Esophagus squamous epithelium (tissue), 5 donors: ENCODE data around the gene TRPM8. TPM values are rescaled to one million over a fixed set of nuclear protein-coding genes. Genes with fewer than 3 reads are reported as not detected.

ENCODE experiments used
- DNase-seq: peaks from one replicate; lab custom pipeline; 2025; lab: John Stamatoyannopoulos, UW
- H3K27ac ChIP-seq, 4 donors: fragments of 200-600 bp; sonication (generic); one replicate each; pipeline ENCODE4 v1.5.1; 2016 to 2019; ENCODE audit warnings: mild to moderate bottlenecking in 1 of 4
- H3K27me3 ChIP-seq, 4 donors: fragments of 200-600 bp; sonication (generic); 1 replicate in 3 of 4; 2 replicates in 1 of 4; pipeline versions ENCODE4 v1.5.1 to v1.6.0; 2017 to 2021; ENCODE audit warnings: antibody characterized with exemption in 1 of 4
- H3K36me3 ChIP-seq, 3 donors: fragments of 200-600 bp; sonication (generic); one replicate each; pipeline ENCODE4 v1.5.1; 2016 to 2019
- H3K4me1 ChIP-seq, 3 donors: fragments of 200-600 bp; sonication (generic); one replicate each; pipeline ENCODE4 v1.5.1; 2017 to 2019
- H3K4me3 ChIP-seq, 4 donors: fragments of 200-600 bp; sonication (generic); 1 replicate in 3 of 4; 2 replicates in 1 of 4; pipeline ENCODE4 v1.5.1; 2016 to 2019; ENCODE audit warnings: mild to moderate bottlenecking in 2 of 4, moderate library complexity in 1 of 4
- H3K9me3 ChIP-seq, 3 donors: fragments of 200-600 bp; sonication (generic); one replicate each; pipeline ENCODE4 v1.5.1; 2016 to 2019
- POLR2A ChIP-seq, 4 donors: fragments of 450-650 bp; IDR thresholded peaks; one replicate each; pipeline ENCODE4 v1.6.1; 2017; ENCODE audit warnings: antibody characterized with exemption in 4 of 4, mild to moderate bottlenecking in 4 of 4, moderate library complexity in 3 of 4
- WGBS, 2 donors: methylation state at CpG; one replicate each; pipeline ENCODE4 v1.1.5; 2018; 5-methylcytosine and 5-hydroxymethylcytosine counted together
- intact Hi-C: fragments of 100-400 bp; cut with DNase I; formaldehyde crosslinking; loops from one replicate; pipeline ENCODE4 v1.15.0; 2022
- total RNA-seq, 4 donors: library from RNA; depleted of rRNA; stranded (reverse); fragments of >200 nt; gene quantifications; one replicate each; pipeline ENCODE4 v1.1.0, GENCODE V29; 2016
- TF ChIP-seq, protein P1 (sequence below), 6 experiments: fragments of 450-650 bp in 4 of 6; fragments of 200-600 bp in 2 of 6; sonication (generic) in 2 of 6; IDR thresholded peaks; one replicate each; pipeline ENCODE4 v1.5.1; 2016 to 2019; ENCODE audit warnings: antibody characterized with exemption in 6 of 6, mild to moderate bottlenecking in 4 of 6, moderate library complexity in 4 of 6
- donor health status: DM: yes; HTN: yes; CAD: no.

The TRPM8 gene
- total RNA-seq, 4 donors from 2014 or later = not detected

DNA sequence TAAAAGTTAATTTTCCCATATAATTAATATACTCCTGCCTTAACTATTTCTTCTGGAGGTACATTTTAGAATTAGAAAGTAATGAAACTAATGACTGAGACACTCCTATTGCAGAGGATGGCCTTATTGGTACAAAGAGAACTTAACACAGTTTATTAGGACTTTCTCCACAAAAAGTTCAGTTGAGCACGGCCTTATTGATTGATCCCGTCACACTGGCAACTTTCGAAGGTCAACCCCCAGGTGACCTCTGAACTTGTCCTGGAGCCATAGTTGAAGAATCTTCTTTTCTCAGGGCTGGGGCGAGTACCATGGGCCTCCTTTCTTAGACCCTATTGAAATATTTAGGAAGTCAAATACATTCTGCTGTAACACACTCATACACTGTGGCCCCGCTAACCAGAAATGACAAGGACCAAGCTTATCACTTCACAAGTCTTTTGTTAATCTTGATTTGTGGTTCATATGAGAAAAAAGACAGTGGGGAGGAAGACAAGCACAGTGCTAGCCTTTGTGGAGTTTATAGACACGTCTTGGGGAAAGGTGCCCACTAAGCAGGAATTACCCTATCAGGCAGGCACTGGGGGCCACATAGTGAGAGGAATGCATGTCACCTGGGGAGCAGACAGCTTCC, 144.6 kb downstream of the TRPM8 start:
- intact Hi-C loops = no loop called here
- peaks cover 0 to 20% (median 0%) of the 10 kb centered on the region in 4 donors for H3K27me3 ChIP-seq
- DNase-seq = no peak
- WGBS, 2 donors = 87 to 92% methylated on average over 5 to 6 of the region's 6 CpGs
- no peaks in the 10 kb centered on the region for H3K4me1 ChIP-seq
- no peak overlapping the region for H3K4me3 ChIP-seq
- H3K9me3 ChIP-seq = no peaks in the 10 kb centered on the region
- no peaks in the 10 kb centered on the region for H3K36me3 ChIP-seq
- TF ChIP-seq POLR2A (IDR thresholded peaks at IDR 0.05) = no peak
- TF ChIP-seq, protein P1, sequence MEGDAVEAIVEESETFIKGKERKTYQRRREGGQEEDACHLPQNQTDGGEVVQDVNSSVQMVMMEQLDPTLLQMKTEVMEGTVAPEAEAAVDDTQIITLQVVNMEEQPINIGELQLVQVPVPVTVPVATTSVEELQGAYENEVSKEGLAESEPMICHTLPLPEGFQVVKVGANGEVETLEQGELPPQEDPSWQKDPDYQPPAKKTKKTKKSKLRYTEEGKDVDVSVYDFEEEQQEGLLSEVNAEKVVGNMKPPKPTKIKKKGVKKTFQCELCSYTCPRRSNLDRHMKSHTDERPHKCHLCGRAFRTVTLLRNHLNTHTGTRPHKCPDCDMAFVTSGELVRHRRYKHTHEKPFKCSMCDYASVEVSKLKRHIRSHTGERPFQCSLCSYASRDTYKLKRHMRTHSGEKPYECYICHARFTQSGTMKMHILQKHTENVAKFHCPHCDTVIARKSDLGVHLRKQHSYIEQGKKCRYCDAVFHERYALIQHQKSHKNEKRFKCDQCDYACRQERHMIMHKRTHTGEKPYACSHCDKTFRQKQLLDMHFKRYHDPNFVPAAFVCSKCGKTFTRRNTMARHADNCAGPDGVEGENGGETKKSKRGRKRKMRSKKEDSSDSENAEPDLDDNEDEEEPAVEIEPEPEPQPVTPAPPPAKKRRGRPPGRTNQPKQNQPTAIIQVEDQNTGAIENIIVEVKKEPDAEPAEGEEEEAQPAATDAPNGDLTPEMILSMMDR (IDR thresholded peaks at IDR 0.05) = no peak
- H3K27ac ChIP-seq = no peak overlapping the region

DNA sequence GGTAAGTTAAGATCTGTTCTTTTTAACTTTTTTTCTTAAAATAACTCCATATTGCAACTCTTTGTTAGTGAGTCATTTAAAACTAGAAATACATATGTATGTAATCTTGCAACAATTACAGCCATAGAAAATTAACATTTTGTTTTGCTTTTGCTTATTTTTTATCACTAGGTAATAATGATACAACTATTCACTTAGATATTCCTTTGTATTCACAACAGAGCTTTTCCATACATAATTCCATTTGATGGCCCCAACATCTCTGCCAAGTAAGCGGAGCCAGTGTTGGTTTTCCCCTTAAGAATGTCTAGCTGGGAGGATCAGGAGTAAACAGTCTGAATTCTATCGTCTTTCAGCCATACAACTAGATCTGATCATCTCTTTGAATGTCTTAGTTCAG, 149.4 kb downstream of the TRPM8 start:
- H3K4me1 ChIP-seq = no peaks in the 10 kb centered on the region
- H3K4me3 ChIP-seq = no peak overlapping the region
- no peaks in the 10 kb centered on the region for H3K9me3 ChIP-seq
- WGBS, 2 donors = 78% methylated on average over 2 of the region's 2 CpGs
- DNase-seq = no peak
- no peaks in the 10 kb centered on the region for H3K36me3 ChIP-seq
- no peak overlapping the region for H3K27ac ChIP-seq
- TF ChIP-seq POLR2A (IDR thresholded peaks at IDR 0.05) = no peak
- TF ChIP-seq, protein P1 (IDR thresholded peaks at IDR 0.05) = no peak
- intact Hi-C loops = no loop called here
- H3K27me3 ChIP-seq = no peaks in the 10 kb centered on the region

Other genes starting within 250 kb of the TRPM8 start
- gene UGT1A9, start 245.5 kb upstream of the TRPM8 start, total RNA-seq = 1 to 10 TPM in 2 of 4 donors, under 1 TPM in 2; 0.49 to 1.7 (median 1.2) TPM
- gene UGT1A7, start 235.5 kb upstream of the TRPM8 start, total RNA-seq = 100 to 1,000 TPM in 1 of 4 donors, 10 to 100 TPM in 3; 28.1 to 145 (median 78.5) TPM
- gene UGT1A6, start 224.5 kb upstream of the TRPM8 start, total RNA-seq = 10 to 100 TPM; 30.8 to 67.1 (median 61.3) TPM
- 1 to 10 TPM in 3 of 4 donors, under 1 TPM in 1; 0.67 to 9.7 (median 5.8) TPM for gene UGT1A5, start 204.5 kb upstream of the TRPM8 start, total RNA-seq
- 1 to 10 TPM; 1.1 to 7.4 (median 3.4) TPM for gene UGT1A4, start 198.6 kb upstream of the TRPM8 start, total RNA-seq
- 1 to 10 TPM; 2.8 to 7.6 (median 3.4) TPM for gene UGT1A3, start 188.3 kb upstream of the TRPM8 start, total RNA-seq
- 1 to 10 TPM; 2.3 to 7.1 (median 3.4) TPM for gene UGT1A1, start 157.1 kb upstream of the TRPM8 start, total RNA-seq
- 1 to 10 TPM in 1 of 4 donors, under 1 TPM in 3; under 0.01 to 2.1 (median 0.57) TPM for gene MROH2A, start 139.0 kb upstream of the TRPM8 start, total RNA-seq
- 1 to 10 TPM; 5.1 to 8.5 (median 5.8) TPM for gene HJURP, start 62.8 kb upstream of the TRPM8 start, total RNA-seq
- gene SPP2, start 133.3 kb downstream of the TRPM8 start, total RNA-seq = not detected